GM23338 (cell line): ENCODE results near the gene GPA33. TPM values are rescaled to one million over a fixed set of nuclear protein-coding genes. Genes with fewer than 3 reads are reported as not detected.

Source experiments
- ATAC-seq: fragments of 200-7000 bp; cut with Tn5 transposase; 3 replicates; pipeline ENCODE4 v1.9.1; 2020
- DNase-seq: peaks from one replicate; pipeline ENCODE4 v3.0.0-alpha.2; 2015; ENCODE audit warnings: low spot score
- H2AFZ ChIP-seq: fragments of 200-600 bp; sonication (generic); 2 replicates; pipeline ENCODE4 v1.8.0; 2016; ENCODE audit warnings: antibody characterized with exemption, mild to moderate bottlenecking, moderate library complexity
- H3F3A ChIP-seq: fragments of 200-600 bp; sonication (generic); replicated peaks from 2 replicates; pipeline ENCODE4 v1.8.0; 2017; ENCODE audit warnings: antibody characterized with exemption, mixed run types, low read depth
- H3K27ac ChIP-seq: fragments of 200-600 bp; sonication (generic); 2 replicates; pipeline ENCODE4 v1.6.1; 2016; ENCODE audit warnings: low read depth
- H3K27me3 ChIP-seq: fragments of 200-600 bp; sonication (generic); 2 replicates; pipeline ENCODE4 v1.8.0; 2016; ENCODE audit warnings: mild to moderate bottlenecking, mixed run types, moderate library complexity; ENCODE audit not compliant: insufficient read depth
- H3K36me3 ChIP-seq: fragments of 200-600 bp; sonication (generic); 2 replicates; pipeline ENCODE4 v1.8.0; 2016; ENCODE audit warnings: mild to moderate bottlenecking; ENCODE audit not compliant: insufficient read depth
- H3K4me1 ChIP-seq: fragments of 200-600 bp; sonication (generic); 2 replicates; pipeline ENCODE4 v1.8.0; 2016; ENCODE audit warnings: mild to moderate bottlenecking, moderate library complexity; ENCODE audit not compliant: insufficient read depth
- H3K4me2 ChIP-seq: fragments of 200-600 bp; sonication (generic); 2 replicates; pipeline ENCODE4 v1.7.1; 2017; ENCODE audit warnings: mixed run types
- H3K4me3 ChIP-seq: fragments of 200-600 bp; sonication (generic); 2 replicates; pipeline ENCODE4 v1.6.1; 2016; ENCODE audit warnings: mixed run types
- H3K79me2 ChIP-seq: fragments of 200-600 bp; sonication (generic); replicated peaks from 2 replicates; pipeline ENCODE4 v1.8.0; 2017; ENCODE audit warnings: mild to moderate bottlenecking; ENCODE audit not compliant: insufficient read depth
- H3K9me2 ChIP-seq: fragments of 200-600 bp; sonication (generic); 2 replicates; pipeline ENCODE4 v1.8.0; 2017; ENCODE audit not compliant: insufficient read depth
- H4K20me1 ChIP-seq: fragments of 200-600 bp; sonication (generic); replicated peaks from 2 replicates; pipeline ENCODE4 v1.8.0; 2017; ENCODE audit warnings: mild to moderate bottlenecking; ENCODE audit not compliant: insufficient read depth
- H3K27ac Mint-ChIP-seq: 2 replicates; pipeline ENCODE4 v1.8.0; 2020; ENCODE audit warnings: inconsistent platforms, mild to moderate bottlenecking, moderate library complexity, mixed read lengths
- H3K27me3 Mint-ChIP-seq: 3 replicates; pipeline ENCODE4 v1.8.0; 2022; ENCODE audit warnings: low read depth, mild to moderate bottlenecking, moderate library complexity, mixed read lengths, inconsistent platforms; ENCODE audit not compliant: insufficient read depth, poor library complexity
- H3K36me3 Mint-ChIP-seq: 3 replicates; pipeline ENCODE4 v1.8.0; 2021; ENCODE audit warnings: low read depth, mild to moderate bottlenecking, inconsistent platforms, moderate library complexity, mixed read lengths
- H3K4me1 Mint-ChIP-seq: 3 replicates; pipeline ENCODE4 v1.8.0; 2020; ENCODE audit warnings: mild to moderate bottlenecking, inconsistent platforms, mixed read lengths
- H3K4me3 Mint-ChIP-seq: 3 replicates; pipeline ENCODE4 v1.8.0; 2021; ENCODE audit warnings: moderate library complexity, mild to moderate bottlenecking, inconsistent platforms, mixed read lengths
- H3K9me3 Mint-ChIP-seq: 3 replicates; pipeline ENCODE4 v1.8.0; 2020; ENCODE audit warnings: moderate library complexity, mild to moderate bottlenecking, inconsistent platforms, mixed read lengths
- CTCF ChIP-seq, 2 experiments: fragments of 200-600 bp in 1 of 2; sonication (generic) in 1 of 2; conservative IDR thresholded peaks; 2 replicates each; pipeline versions ENCODE4 v1.5.1 to v1.6.1; 2016 to 2017; ENCODE audit warnings: antibody characterized with exemption in 2 of 2, low read depth in 2 of 2, mild to moderate bottlenecking in 2 of 2, moderate library complexity in 1 of 2
- ETS1 ChIP-seq: IDR thresholded peaks from 2 replicates; pipeline ENCODE4 v1.6.1; 2016; ENCODE audit warnings: antibody characterized with exemption
- EZH2 ChIP-seq: fragments of 200-600 bp; sonication (generic); IDR thresholded peaks from one replicate; pipeline ENCODE4 v1.8.0; 2017; ENCODE audit warnings: antibody characterized with exemption, mild to moderate bottlenecking, low read depth; ENCODE audit not compliant: unreplicated experiment
- EZH2phosphoT487 ChIP-seq: fragments of 200-600 bp; sonication (generic); IDR thresholded peaks from one replicate; pipeline ENCODE4 v1.8.1; 2018; ENCODE audit warnings: antibody characterized with exemption; ENCODE audit not compliant: unreplicated experiment
- JUNB ChIP-seq: IDR thresholded peaks from one replicate; pipeline ENCODE4 v1.6.1; 2016; ENCODE audit warnings: antibody characterized with exemption; ENCODE audit not compliant: unreplicated experiment
- POLR2AphosphoS5 ChIP-seq: IDR thresholded peaks from 2 replicates; pipeline ENCODE4 v1.6.1; 2016; ENCODE audit warnings: antibody characterized with exemption, low read depth
- REST ChIP-seq: IDR thresholded peaks from one replicate; pipeline ENCODE4 v1.6.1; 2018; ENCODE audit warnings: antibody characterized with exemption; ENCODE audit not compliant: unreplicated experiment
- STAT1 ChIP-seq: IDR thresholded peaks from one replicate; pipeline ENCODE4 v1.6.1; 2016; ENCODE audit warnings: antibody characterized with exemption; ENCODE audit not compliant: unreplicated experiment
- ZNF331 ChIP-seq: fragments of 250-450 bp; sonication (Bioruptor Pico); IDR thresholded peaks from 2 replicates; pipeline ENCODE4 v1.5.0; 2020; ENCODE audit warnings: low read depth, mild to moderate bottlenecking, moderate library complexity
- ZNF462 ChIP-seq: fragments of 250-450 bp; sonication (Bioruptor Pico); IDR thresholded peaks from 2 replicates; pipeline ENCODE4 v1.5.0; 2020; ENCODE audit warnings: mild to moderate bottlenecking, moderate library complexity
- polyA plus RNA-seq: library from polyadenylated mRNA; unstranded; fragments of >200 nt; fragmentation: Nextera tagmentation; extraction: Ambion mirVana; gene quantifications from 2 replicates; pipeline ENCODE4 v1.2.1, GENCODE V29; 2016
- total RNA-seq: library from RNA; depleted of rRNA; stranded (reverse); fragments of >200 nt; shearing (Covaris generic); gene quantifications from 2 replicates; pipeline ENCODE4 v1.2.3, GENCODE V29; 2014

GPA33 gene
- total and polyA plus RNA-seq, 2 experiments from 2014 or later: 0.10 to 0.28 TPM

- no peaks in the 10 kb centered on the region for H3K9me3 Mint-ChIP-seq
- Histone ChIP-seq H3K27ac (no peak overlapping the region), H2AFZ (no peak overlapping the region), H3K79me2 (no peaks in the 10 kb centered on the region), H3K4me3 (no peak overlapping the region), H3K27me3 (no peaks in the 10 kb centered on the region), H3K4me1 (no peaks in the 10 kb centered on the region), H3K4me2 (no peak overlapping the region), H4K20me1 (no peaks in the 10 kb centered on the region), H3K36me3 (no peaks in the 10 kb centered on the region), H3F3A (no peaks in the 10 kb centered on the region), H3K9me2 (peaks cover 2% of the 10 kb centered on the region; the same call in 1 of the 2 replicates)
- H3K27ac Mint-ChIP-seq: no peak overlapping the region
- TF ChIP-seq ZNF331 (CRISPR knock-in tag) (no peak), REST (no peak), ZNF462 (CRISPR knock-in tag) (no peak), EZH2 (no peak), EZH2phosphoT487 (no peak), STAT1 (no peak), JUNB (no peak), CTCF (conservative IDR thresholded peaks at IDR 0.05; ENCODE audit: low read depth in 2 of 2) (no peak), POLR2AphosphoS5 (no peak), ETS1 (no peak)
- DNase-seq: no peak
- H3K36me3 Mint-ChIP-seq: no peaks in the 10 kb centered on the region
- H3K27me3 Mint-ChIP-seq: no peaks in the 10 kb centered on the region
- ATAC-seq: no peak
- H3K4me1 Mint-ChIP-seq: peaks cover 2% of the 10 kb centered on the region; the same call in 1 of the 3 replicates
- H3K4me3 Mint-ChIP-seq: no peak overlapping the region
Measured at GRCh38 chr1:167084757-167085156, 5.4 kb downstream of the GPA33 start.
